ENCODE measurements around the gene PLCL1.

PLCL1 gene

DNA sequence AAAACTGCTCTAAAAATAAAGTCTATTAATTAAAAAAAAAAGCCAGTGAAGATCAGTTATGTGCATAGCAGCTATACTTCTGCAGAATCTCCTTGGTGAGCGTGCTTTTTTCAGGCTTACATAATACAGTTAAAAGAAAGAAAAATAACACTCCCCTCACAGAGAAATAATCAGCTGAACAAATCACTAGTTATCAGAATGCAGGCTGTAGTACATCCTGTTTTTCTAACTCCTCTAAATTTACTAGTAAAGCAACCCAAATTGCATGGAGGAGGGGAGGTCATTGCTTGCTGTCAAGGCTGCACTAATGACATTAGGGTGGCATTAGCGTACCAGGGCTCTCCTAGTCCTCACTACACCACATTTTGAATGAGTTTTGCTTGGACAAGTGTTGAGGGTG lies 192.2 kb downstream of the PLCL1 start:
- H3K4me1 ChIP-seq (ENCODE audit: low read length), result peaks cover 28% of the 10 kb centered on the region

DNA sequence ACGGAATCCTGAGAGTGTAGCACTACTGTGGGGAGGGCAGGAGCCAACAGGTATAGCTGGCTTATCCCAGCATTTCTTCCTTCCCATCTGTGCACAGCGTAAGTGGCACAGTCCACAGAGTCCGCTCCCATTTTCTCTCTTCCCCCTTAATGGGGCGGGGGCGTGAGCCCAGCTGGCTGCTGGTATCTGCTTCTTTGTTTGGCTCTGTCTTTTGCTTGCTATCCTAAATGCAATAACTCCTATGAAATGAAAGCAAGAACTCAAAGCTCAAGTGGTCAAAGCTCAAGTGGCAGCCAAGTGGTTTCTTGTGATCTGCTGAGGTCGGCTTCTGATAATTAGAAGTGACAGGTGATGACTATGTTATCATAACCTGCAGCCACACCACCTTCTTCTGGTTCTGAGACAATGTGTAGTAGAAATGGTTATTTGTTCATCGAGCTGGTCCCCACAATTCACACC lies 192.7 kb downstream of the PLCL1 start:
- peak; percentile 20 for DNase-seq
- TF ChIP-seq EZH2phosphoT487 (IDR thresholded peaks at IDR 0.05; ENCODE audit: low read length), result no peak
- no peaks in the 10 kb centered on the region for H3F3A ChIP-seq (ENCODE audit: insufficient read depth, low read length)
- no peaks in the 10 kb centered on the region for H4K20me1 ChIP-seq (ENCODE audit: insufficient read depth, low read length)
- peak overlapping the region; percentile 8; the same call in 1 of the 2 replicates for H3K4me2 ChIP-seq (ENCODE audit: low read depth, low read length)
- H3K79me2 ChIP-seq (ENCODE audit: low read length), result no peaks in the 10 kb centered on the region
- H3K27me3 ChIP-seq (replicated peaks; ENCODE audit: insufficient read depth, low read length), result no peaks in the 10 kb centered on the region
- no peaks in the 10 kb centered on the region for H3K36me3 ChIP-seq (replicated peaks; ENCODE audit: insufficient read depth, low read length)
- no peak overlapping the region for H2AFZ ChIP-seq (ENCODE audit: low read length)
- no peak overlapping the region for H3K9ac ChIP-seq (ENCODE audit: low read length)
- H3K4me3 ChIP-seq (ENCODE audit: low read length), result no peak overlapping the region
- no peak overlapping the region for H3K27ac ChIP-seq (ENCODE audit: low read length)
- H3K9me3 ChIP-seq (replicated peaks; ENCODE audit: insufficient read depth, low read length), result no peaks in the 10 kb centered on the region
- H3K9me2 ChIP-seq (replicated peaks; ENCODE audit: insufficient read depth, low read length), result no peaks in the 10 kb centered on the region
- peaks cover 28% of the 10 kb centered on the region for H3K4me1 ChIP-seq (ENCODE audit: low read length)

More for the DNA sequence above, 192.2 kb downstream of the PLCL1 start:
- Histone ChIP-seq H4K20me1 (ENCODE audit: insufficient read depth, low read length) (no peaks in the 10 kb centered on the region), H3K4me2 (ENCODE audit: low read depth, low read length) (peak overlapping the region; percentile 8; the same call in 1 of the 2 replicates), H3K9me2 (replicated peaks; ENCODE audit: insufficient read depth, low read length) (no peaks in the 10 kb centered on the region), H3K79me2 (ENCODE audit: low read length) (no peaks in the 10 kb centered on the region), H3K27me3 (replicated peaks; ENCODE audit: insufficient read depth, low read length) (no peaks in the 10 kb centered on the region), H3K27ac (ENCODE audit: low read length) (no peak overlapping the region), H2AFZ (ENCODE audit: low read length) (no peak overlapping the region), H3K36me3 (replicated peaks; ENCODE audit: insufficient read depth, low read length) (no peaks in the 10 kb centered on the region), H3K4me3 (ENCODE audit: low read length) (no peak overlapping the region), H3F3A (ENCODE audit: insufficient read depth, low read length) (no peaks in the 10 kb centered on the region), H3K9ac (ENCODE audit: low read length) (no peak overlapping the region), H3K9me3 (replicated peaks; ENCODE audit: insufficient read depth, low read length) (no peaks in the 10 kb centered on the region)
- DNase-seq, result no peak
- TF ChIP-seq EZH2 (optimal IDR thresholded peaks at IDR 0.05; ENCODE audit: low read depth, low read length) (no peak), EZH2phosphoT487 (IDR thresholded peaks at IDR 0.05; ENCODE audit: low read length) (no peak)
- TF ChIP-seq, protein P1, sequence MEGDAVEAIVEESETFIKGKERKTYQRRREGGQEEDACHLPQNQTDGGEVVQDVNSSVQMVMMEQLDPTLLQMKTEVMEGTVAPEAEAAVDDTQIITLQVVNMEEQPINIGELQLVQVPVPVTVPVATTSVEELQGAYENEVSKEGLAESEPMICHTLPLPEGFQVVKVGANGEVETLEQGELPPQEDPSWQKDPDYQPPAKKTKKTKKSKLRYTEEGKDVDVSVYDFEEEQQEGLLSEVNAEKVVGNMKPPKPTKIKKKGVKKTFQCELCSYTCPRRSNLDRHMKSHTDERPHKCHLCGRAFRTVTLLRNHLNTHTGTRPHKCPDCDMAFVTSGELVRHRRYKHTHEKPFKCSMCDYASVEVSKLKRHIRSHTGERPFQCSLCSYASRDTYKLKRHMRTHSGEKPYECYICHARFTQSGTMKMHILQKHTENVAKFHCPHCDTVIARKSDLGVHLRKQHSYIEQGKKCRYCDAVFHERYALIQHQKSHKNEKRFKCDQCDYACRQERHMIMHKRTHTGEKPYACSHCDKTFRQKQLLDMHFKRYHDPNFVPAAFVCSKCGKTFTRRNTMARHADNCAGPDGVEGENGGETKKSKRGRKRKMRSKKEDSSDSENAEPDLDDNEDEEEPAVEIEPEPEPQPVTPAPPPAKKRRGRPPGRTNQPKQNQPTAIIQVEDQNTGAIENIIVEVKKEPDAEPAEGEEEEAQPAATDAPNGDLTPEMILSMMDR (IDR thresholded peaks at IDR 0.05; ENCODE audit: low read length), result no peak

DNA sequence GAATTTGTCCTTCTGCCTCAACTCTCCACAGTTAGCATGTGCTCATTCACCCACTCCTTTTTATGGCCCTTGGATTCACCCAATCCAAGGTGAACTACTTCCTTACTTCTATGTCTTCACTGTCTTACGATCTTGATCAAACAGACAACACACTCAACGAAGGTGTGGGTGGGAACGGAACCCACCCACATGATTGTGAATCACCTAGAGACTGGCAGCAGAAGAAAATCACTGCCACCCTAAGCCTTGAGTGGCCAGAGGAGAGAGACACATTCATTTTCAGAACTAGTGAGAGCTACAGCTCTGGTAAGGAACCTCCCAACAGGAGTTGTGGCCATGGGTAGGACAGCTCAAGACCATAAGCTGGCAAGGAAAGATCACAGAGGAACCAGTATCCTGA lies 194.3 kb downstream of the PLCL1 start:
- no peak for DNase-seq
- no peak overlapping the region for H3K4me3 ChIP-seq (ENCODE audit: low read length)
- H4K20me1 ChIP-seq (ENCODE audit: insufficient read depth, low read length), result no peaks in the 10 kb centered on the region
- H3K27ac ChIP-seq (ENCODE audit: low read length), result no peak overlapping the region
- no peak overlapping the region for H3K4me2 ChIP-seq (ENCODE audit: low read depth, low read length)
- H3K9ac ChIP-seq (ENCODE audit: low read length), result no peak overlapping the region
- no peaks in the 10 kb centered on the region for H3K27me3 ChIP-seq (replicated peaks; ENCODE audit: insufficient read depth, low read length)
- H2AFZ ChIP-seq (ENCODE audit: low read length), result no peak overlapping the region
- no peaks in the 10 kb centered on the region for H3F3A ChIP-seq (ENCODE audit: insufficient read depth, low read length)
- TF ChIP-seq, protein P1 (IDR thresholded peaks at IDR 0.05; ENCODE audit: low read length), result no peak
- TF ChIP-seq EZH2phosphoT487 (IDR thresholded peaks at IDR 0.05; ENCODE audit: low read length), result no peak
- TF ChIP-seq EZH2 (optimal IDR thresholded peaks at IDR 0.05; ENCODE audit: low read depth, low read length), result no peak
- H3K9me2 ChIP-seq (replicated peaks; ENCODE audit: insufficient read depth, low read length), result no peaks in the 10 kb centered on the region
- no peaks in the 10 kb centered on the region for H3K79me2 ChIP-seq (ENCODE audit: low read length)
- H3K9me3 ChIP-seq (replicated peaks; ENCODE audit: insufficient read depth, low read length), result no peaks in the 10 kb centered on the region
- peaks cover 23% of the 10 kb centered on the region for H3K4me1 ChIP-seq (ENCODE audit: low read length)
- H3K36me3 ChIP-seq (replicated peaks; ENCODE audit: insufficient read depth, low read length), result no peaks in the 10 kb centered on the region

DNA sequence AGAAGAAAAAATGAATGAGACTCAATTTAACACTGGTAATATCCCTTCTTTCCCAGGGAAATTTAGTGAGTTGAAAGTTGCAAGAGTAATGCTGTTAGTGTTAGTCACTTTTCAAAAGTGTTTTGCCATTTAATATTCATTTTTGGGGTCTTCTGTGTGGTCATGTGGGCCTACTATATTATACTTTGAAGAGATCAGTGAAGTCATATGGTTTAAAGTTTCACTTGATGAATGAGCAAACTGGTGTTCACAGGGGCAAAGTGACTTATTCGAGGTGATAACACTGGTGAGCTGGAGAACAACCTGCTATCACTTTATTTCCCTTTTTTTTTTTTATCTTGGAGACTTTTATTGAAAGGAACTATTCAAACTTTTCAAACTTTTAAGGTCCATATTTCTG lies 196.0 kb downstream of the PLCL1 start:
- H3K9ac ChIP-seq (ENCODE audit: low read length), result no peak overlapping the region
- H3K9me2 ChIP-seq (replicated peaks; ENCODE audit: insufficient read depth, low read length), result no peaks in the 10 kb centered on the region
- H3K27ac ChIP-seq (ENCODE audit: low read length), result no peak overlapping the region
- H3F3A ChIP-seq (ENCODE audit: insufficient read depth, low read length), result peaks cover 15% of the 10 kb centered on the region
- H3K9me3 ChIP-seq (replicated peaks; ENCODE audit: insufficient read depth, low read length), result no peaks in the 10 kb centered on the region
- peaks cover 27% of the 10 kb centered on the region for H3K4me1 ChIP-seq (ENCODE audit: low read length)
- TF ChIP-seq EZH2 (optimal IDR thresholded peaks at IDR 0.05; ENCODE audit: low read depth, low read length) (no peak), EZH2phosphoT487 (IDR thresholded peaks at IDR 0.05; ENCODE audit: low read length) (no peak)
- TF ChIP-seq, protein P1 (IDR thresholded peaks at IDR 0.05; ENCODE audit: low read length), result no peak
- H3K79me2 ChIP-seq (ENCODE audit: low read length), result no peaks in the 10 kb centered on the region
- H3K36me3 ChIP-seq (replicated peaks; ENCODE audit: insufficient read depth, low read length), result no peaks in the 10 kb centered on the region
- DNase-seq, result no peak
- no peak overlapping the region for H2AFZ ChIP-seq (ENCODE audit: low read length)
- H3K4me3 ChIP-seq (ENCODE audit: low read length), result no peak overlapping the region
- H3K27me3 ChIP-seq (replicated peaks; ENCODE audit: insufficient read depth, low read length), result no peaks in the 10 kb centered on the region
- no peaks in the 10 kb centered on the region for H4K20me1 ChIP-seq (ENCODE audit: insufficient read depth, low read length)
- H3K4me2 ChIP-seq (ENCODE audit: low read depth, low read length), result no peak overlapping the region
